HuH-7 (cell line): ENCODE measurements around the gene LRRTM2.
"Not testable (repeated sequence)": the region's sequence is repeated elsewhere in the genome, so short reads cannot be mapped to it uniquely, and the experiment has no call there.

Experiments used
- DNase-seq: peaks from one replicate; pipeline ENCODE4 v3.0.0; 2011; ENCODE audit warnings: low spot score

The LRRTM2 gene, protein sequence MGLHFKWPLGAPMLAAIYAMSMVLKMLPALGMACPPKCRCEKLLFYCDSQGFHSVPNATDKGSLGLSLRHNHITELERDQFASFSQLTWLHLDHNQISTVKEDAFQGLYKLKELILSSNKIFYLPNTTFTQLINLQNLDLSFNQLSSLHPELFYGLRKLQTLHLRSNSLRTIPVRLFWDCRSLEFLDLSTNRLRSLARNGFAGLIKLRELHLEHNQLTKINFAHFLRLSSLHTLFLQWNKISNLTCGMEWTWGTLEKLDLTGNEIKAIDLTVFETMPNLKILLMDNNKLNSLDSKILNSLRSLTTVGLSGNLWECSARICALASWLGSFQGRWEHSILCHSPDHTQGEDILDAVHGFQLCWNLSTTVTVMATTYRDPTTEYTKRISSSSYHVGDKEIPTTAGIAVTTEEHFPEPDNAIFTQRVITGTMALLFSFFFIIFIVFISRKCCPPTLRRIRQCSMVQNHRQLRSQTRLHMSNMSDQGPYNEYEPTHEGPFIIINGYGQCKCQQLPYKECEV

GRCh38 chr5:138874771-138875551 is at the start of gene LRRTM2:
LRRTM2 (minus strand) TSS chr5:138875335; CDS start chr5:138874911, 424 bp downstream.
- DNase-seq = no peak

- DNase-seq = no peak
Measured at GRCh38 chr5:138922494-138922893, 47.4 kb upstream of the LRRTM2 start.

DNA sequence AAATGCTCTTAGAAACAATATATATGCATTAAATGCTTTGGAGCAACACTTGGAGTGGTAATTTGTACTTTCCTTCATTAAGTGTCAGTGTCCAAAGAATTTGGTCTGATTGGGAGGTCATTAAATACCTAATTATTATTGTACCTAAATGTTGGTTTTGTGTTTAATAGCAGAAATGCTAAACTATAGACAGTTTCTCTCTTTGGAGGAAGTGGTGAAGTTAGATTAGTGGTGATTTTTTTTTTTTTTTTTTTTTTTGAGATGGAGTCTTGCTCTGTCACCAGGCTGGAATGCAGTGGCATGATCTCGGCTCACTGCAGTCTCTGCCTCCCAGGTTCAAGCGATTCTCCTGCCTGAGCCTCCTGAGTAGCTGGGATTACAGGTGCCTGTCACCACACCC is 46.2 kb upstream of the LRRTM2 start:
- DNase-seq = not testable (repeated sequence)

DNA sequence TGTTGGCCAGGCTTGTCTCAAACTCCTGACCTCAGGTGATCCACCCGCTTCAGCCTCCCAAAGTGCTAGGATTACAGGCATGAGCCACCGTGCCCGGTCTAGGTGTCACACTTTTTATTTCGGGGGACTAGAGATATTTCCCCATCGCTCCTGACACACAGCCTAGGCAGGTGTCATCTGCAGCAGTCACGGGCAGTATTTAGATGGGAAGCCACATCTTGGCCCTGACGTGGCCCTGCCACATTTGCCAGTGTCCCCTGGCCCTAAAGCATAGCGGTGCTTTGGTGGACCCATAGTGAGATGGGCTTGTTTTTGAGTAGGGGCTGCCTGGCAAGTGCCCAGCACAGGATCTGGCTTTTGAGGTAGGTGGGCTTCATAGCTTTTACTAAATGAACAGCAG is 45.0 kb upstream of the LRRTM2 start:
- DNase-seq = no peak

- no peak for DNase-seq
Measured at GRCh38 chr5:138918686-138919085, 43.6 kb upstream of the LRRTM2 start.

- DNase-seq = no peak
Measured at GRCh38 chr5:138914338-138914737, 39.2 kb upstream of the LRRTM2 start.

- no peak for DNase-seq
Measured at GRCh38 chr5:138913773-138914172, 38.6 kb upstream of the LRRTM2 start.

DNA sequence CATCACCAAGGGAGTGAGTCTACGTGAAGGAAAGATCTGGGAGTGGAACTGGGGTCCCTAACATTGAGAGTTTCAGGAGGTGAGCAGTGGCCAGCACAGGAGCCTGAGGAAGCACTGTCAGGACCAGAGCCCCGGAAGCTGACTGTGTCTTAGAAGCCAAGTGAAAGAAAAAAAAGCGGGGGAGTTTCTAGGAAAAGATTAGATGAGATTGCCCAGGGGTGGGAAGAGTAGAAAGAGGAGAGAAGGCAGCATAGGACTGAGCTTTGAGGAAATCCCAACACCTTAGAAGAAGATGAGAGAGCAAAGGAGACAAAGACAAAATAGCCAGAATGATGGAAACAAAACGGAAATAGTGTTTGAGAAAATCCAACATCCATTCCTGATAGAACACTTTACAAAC is 37.0 kb upstream of the LRRTM2 start:
- DNase-seq = no peak

DNA sequence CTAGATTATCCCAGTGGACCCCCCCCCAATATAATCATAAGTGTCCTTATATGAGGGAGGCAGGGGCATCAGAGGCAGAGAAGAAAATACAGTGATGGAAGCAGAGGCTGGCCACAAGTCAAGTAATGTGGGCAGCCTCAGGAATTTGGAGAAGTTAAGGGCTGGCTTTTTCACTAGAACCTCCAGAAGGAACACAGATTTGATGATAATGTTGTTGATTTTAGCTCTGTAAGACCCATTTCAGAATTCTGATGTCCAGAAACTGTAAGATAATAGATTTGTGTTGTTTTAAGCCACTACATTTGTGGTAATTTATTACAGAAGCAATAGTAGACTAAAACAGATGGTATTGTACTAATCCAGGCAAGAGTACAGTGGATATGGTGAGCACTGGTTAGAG is 36.3 kb upstream of the LRRTM2 start:
- no peak for DNase-seq

- no peak for DNase-seq
Measured at GRCh38 chr5:138910546-138911185, 35.5 kb upstream of the LRRTM2 start.

- DNase-seq = no peak
Measured at GRCh38 chr5:138909734-138910133, 34.6 kb upstream of the LRRTM2 start.

- no peak for DNase-seq
Measured at GRCh38 chr5:138905541-138905940, 30.4 kb upstream of the LRRTM2 start.

DNA sequence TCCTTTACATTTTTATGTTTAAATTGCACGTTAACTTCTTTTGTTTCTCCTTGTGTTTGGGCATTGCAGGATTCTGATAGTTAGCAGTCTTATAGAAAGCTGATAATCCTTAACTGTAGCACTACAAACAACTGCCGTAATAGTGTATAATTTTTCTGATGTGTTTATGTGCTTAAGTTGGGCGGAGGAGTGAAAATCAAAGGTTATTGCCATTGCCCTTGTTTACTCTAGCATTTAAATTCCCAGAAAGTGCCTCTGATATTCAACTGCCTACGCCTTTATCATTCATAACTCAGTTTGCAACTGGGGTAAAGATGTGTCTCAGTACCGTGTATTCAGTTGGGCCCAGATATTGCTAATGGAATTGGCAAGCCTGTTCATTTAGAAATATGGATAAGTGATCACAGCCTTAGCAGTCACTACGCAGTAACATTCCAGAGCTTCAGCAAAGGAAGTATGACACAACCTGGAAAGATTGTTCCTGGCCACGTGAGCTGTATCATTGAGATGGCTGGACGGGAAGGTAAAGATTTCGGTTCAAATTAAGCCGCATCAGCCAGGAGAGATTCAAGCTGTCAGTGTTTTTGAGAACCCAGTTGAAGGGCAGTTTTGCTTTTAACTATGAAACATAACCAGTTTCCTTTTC is 28.1 kb upstream of the LRRTM2 start:
- DNase-seq = no peak

- DNase-seq = no peak
Measured at GRCh38 chr5:138901716-138902115, 26.6 kb upstream of the LRRTM2 start.

DNA sequence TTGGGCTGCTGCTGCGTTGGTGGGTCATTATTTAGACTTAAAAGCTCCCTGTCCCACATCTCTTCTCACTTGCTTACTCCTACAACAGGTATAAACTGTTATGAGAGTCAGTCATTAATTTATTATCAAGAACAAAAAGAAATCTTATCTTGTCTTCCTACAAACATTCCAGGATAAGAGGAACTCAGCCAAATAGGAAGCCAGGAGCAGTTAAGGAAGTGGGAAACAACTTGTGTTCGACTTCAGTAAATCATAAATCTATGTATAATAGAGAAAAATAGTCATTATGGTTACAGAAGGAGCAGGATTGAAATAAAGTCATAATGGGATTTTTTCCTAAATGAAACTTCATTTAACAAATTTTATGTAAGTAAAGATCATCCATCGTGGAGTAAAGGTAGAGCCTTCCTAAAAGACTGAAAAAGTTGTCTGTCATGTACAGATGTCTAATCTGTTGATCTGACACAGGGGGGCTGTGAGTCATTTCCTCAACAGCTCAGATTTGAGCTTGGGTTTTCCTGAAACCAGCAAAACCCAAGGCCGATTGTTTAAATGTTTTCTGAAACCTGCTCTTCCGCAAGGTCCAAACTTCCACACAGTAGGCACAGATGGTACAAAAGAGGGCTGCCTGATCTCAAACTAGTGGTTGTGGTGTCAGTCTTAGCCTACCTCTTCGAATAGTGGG is 25.3 kb upstream of the LRRTM2 start:
- no peak for DNase-seq

DNA sequence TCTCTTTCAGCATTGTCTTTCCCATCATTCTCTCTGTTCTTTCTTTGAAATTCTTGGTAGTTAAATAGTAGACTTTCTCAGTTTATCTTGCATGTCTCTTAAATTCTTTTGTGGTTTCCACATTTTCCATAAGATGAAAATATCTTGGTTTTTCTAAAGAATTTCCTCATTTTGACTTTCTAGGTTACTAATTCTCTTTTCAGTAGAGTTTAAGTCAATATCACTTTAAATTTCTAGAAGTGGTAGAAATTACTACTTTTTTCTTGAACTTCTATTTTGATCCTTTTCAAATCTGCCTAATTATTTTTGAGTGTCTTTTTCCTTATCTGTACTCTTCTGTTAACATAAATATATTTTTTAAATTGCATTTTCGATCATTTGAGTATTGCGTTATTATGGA is 23.6 kb upstream of the LRRTM2 start:
- no peak for DNase-seq

- DNase-seq = no peak
Measured at GRCh38 chr5:138898299-138898698, 23.2 kb upstream of the LRRTM2 start.

GRCh38 chr5:138895918-138896317 is 20.8 kb upstream of the LRRTM2 start:
- no peak for DNase-seq

- DNase-seq = no peak
Measured at GRCh38 chr5:138890644-138891043, 15.5 kb upstream of the LRRTM2 start.

DNA sequence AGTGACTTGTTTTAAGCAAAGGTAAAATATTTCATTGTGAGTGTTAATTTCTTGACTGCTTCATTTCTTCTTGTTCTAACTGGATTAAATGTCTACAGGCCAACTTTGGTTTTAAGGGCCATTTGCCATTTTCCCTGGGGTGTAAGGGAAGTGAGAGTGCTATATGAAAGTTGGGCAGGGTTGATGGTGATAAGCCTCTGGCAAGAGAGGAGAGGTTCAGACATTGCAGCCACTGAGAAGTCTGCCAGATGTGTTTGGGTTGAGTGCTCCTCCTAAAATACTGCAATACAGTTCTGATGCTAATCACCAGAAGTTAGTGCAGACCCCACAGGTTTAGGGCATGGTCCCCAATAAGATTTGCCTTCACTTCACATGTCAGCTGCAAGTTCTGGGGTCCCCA is 14.9 kb upstream of the LRRTM2 start:
- DNase-seq = no peak

- no peak for DNase-seq
Measured at GRCh38 chr5:138884554-138884953, 9.4 kb upstream of the LRRTM2 start.

DNA sequence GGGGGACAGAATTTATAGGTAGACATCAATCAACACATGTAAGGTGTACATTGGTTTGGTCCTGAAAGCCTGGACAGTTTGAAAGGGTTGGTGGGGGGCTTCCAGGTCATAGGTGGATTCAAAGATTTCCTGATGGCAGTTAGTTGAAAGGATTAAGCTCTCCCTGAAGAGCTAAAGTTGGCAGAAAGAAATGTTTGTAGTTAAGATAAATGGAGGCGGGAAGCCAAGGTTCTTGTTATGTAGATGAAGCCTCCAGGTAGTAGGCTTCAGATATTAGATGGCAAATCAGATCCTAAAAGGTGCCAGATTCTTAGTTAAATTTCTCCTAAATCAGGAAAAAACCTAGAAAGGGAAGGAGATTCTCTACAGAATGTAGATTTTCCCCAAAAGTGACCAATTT is 9.0 kb upstream of the LRRTM2 start:
- no peak for DNase-seq
